ENCODE results near the gene DDX6.
"Not testable (repeated sequence)": the region's sequence is repeated elsewhere in the genome, so short reads cannot be mapped to it uniquely, and the experiment has no call there.

The DDX6 gene

GRCh38 chr11:118790357-118791110 lies 430 bp downstream of the DDX6 start:
- peak; percentile 63; the same call in 1 of the 2 replicates for TF ChIP-seq CTCF (IDR thresholded peaks at IDR 0.05; ENCODE audit: borderline replicate concordance, insufficient read depth, low read depth, low read length)

GRCh38 chr11:118789501-118790356 lies 1.2 kb downstream of the DDX6 start:
- no peak for TF ChIP-seq CTCF (IDR thresholded peaks at IDR 0.05; ENCODE audit: borderline replicate concordance, insufficient read depth, low read depth, low read length)
- peak overlapping the region; percentile 77 for H3K4me3 ChIP-seq (ENCODE audit: low read depth, low read length)

More at GRCh38 chr11:118790357-118791110, 430 bp downstream of the DDX6 start:
- peak overlapping the region; percentile 77 for H3K4me3 ChIP-seq (ENCODE audit: low read depth, low read length)

- no peak for TF ChIP-seq CTCF (IDR thresholded peaks at IDR 0.05; ENCODE audit: borderline replicate concordance, insufficient read depth, low read depth, low read length)
- no peak overlapping the region for H3K4me3 ChIP-seq (ENCODE audit: low read depth, low read length)
Observed at GRCh38 chr11:118786657-118787056, 4.3 kb downstream of the DDX6 start.

- no peak overlapping the region for H3K4me3 ChIP-seq (ENCODE audit: low read depth, low read length)
- TF ChIP-seq CTCF (IDR thresholded peaks at IDR 0.05; ENCODE audit: borderline replicate concordance, insufficient read depth, low read depth, low read length): no peak
Observed at GRCh38 chr11:118785362-118785761, 5.6 kb downstream of the DDX6 start.

GRCh38 chr11:118783724-118784495 lies 7.1 kb downstream of the DDX6 start:
- TF ChIP-seq CTCF (IDR thresholded peaks at IDR 0.05; ENCODE audit: borderline replicate concordance, insufficient read depth, low read depth, low read length): no peak
- H3K4me3 ChIP-seq (ENCODE audit: low read depth, low read length): no peak overlapping the region

GRCh38 chr11:118783324-118783723 lies 7.6 kb downstream of the DDX6 start:
- not testable (repeated sequence) for H3K4me3 ChIP-seq (ENCODE audit: low read depth, low read length)

- no peak for TF ChIP-seq CTCF (IDR thresholded peaks at IDR 0.05; ENCODE audit: borderline replicate concordance, insufficient read depth, low read depth, low read length)
Observed at GRCh38 chr11:118778898-118779297, 12.1 kb downstream of the DDX6 start.

More at GRCh38 chr11:118778898-118779297, 12.1 kb downstream of the DDX6 start:
- no peak overlapping the region for H3K4me3 ChIP-seq (ENCODE audit: low read depth, low read length)
